SK-N-SH treated with all-trans-retinoic acid at 6 μM for 48 hours (cell line): ENCODE results near the gene TSPYL4.

ENCODE experiments used
- BACH2 ChIP-seq: fragments of 250-450 bp; sonication (Bioruptor Pico); IDR thresholded peaks from 2 replicates; pipeline ENCODE4 v1.9.0; 2021; ENCODE audit warnings: mild to moderate bottlenecking, borderline replicate concordance
- RARB ChIP-seq: fragments of 250-450 bp; sonication (Bioruptor Pico); IDR thresholded peaks from 2 replicates; pipeline ENCODE4 v1.8.0; 2021; ENCODE audit warnings: mild to moderate bottlenecking, moderate library complexity
- TCF4 ChIP-seq: fragments of 250-450 bp; sonication (Bioruptor Pico); IDR thresholded peaks from 2 replicates; pipeline ENCODE4 v1.8.0; 2021; ENCODE audit warnings: mild to moderate bottlenecking, moderate library complexity, borderline replicate concordance
- ZFP3 ChIP-seq: fragments of 250-450 bp; sonication (Bioruptor Pico); IDR thresholded peaks from 2 replicates; pipeline ENCODE4 v1.5.0; 2020; ENCODE audit warnings: mild to moderate bottlenecking, moderate library complexity
- ZFP30 ChIP-seq: fragments of 450-650 bp; formaldehyde crosslinking; IDR thresholded peaks from 2 replicates; pipeline ENCODE4 v1.5.0; 2022; ENCODE audit warnings: mild to moderate bottlenecking, moderate library complexity
- ZNF565 ChIP-seq: fragments of 450-650 bp; formaldehyde crosslinking; conservative IDR thresholded peaks from 2 replicates; pipeline ENCODE4 v1.5.0; 2020; ENCODE audit warnings: low read depth, mild to moderate bottlenecking, moderate library complexity

DNA sequence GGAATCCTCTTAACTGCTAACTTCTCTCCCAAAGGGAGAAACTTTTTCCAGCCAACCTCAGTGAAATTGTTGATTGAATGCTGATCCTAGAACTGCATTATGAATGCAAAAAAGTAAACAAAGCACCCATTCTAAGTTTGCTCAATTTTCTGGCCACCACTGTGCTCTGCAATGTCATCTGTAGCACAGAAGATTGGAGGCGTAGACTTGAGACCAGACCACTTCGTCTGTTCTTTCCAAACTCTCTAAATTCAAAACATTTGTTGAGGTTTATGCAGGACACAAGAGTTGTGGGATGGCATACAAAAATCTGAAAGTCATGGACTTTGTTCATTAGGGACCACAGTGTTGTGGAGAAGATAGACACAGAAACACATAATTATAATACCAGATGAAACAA, 36.9 kb upstream of the TSPYL4 start:
- TF ChIP-seq TCF4 = no peak
- no peak for TF ChIP-seq ZFP3
- no peak for TF ChIP-seq BACH2
- no peak for TF ChIP-seq RARB (CRISPR knock-in tag)
- TF ChIP-seq ZFP30 (CRISPR knock-in tag) = no peak
- TF ChIP-seq ZNF565 = no peak
